SK-N-SH treated with all-trans-retinoic acid at 6 μM for 48 hours (cell line): Measurements from ENCODE around the gene CDH4.

ENCODE experiments used
- ARNTL ChIP-seq: fragments of 450-650 bp; formaldehyde crosslinking; IDR thresholded peaks from 2 replicates; pipeline ENCODE4 v1.5.0; 2020; ENCODE audit warnings: low read depth, mild to moderate bottlenecking, moderate library complexity, borderline replicate concordance
- CSDC2 ChIP-seq: fragments of 250-450 bp; sonication (Bioruptor Pico); IDR thresholded peaks from 2 replicates; pipeline ENCODE4 v1.5.0; 2020; ENCODE audit warnings: mild to moderate bottlenecking, moderate library complexity
- GLIS3 ChIP-seq: fragments of 250-450 bp; sonication (Bioruptor Pico); IDR thresholded peaks from 2 replicates; pipeline ENCODE4 v1.5.0; 2020; ENCODE audit warnings: mild to moderate bottlenecking, moderate library complexity
- ISL1 ChIP-seq: fragments of 250-450 bp; sonication (Bioruptor Pico); IDR thresholded peaks from 2 replicates; pipeline ENCODE4 v2.1.2; 2022; ENCODE audit warnings: mild to moderate bottlenecking, moderate library complexity
- PATZ1 ChIP-seq: fragments of 250-450 bp; sonication (Bioruptor Pico); IDR thresholded peaks from 2 replicates; pipeline ENCODE4 v1.8.0; 2020; ENCODE audit warnings: mild to moderate bottlenecking, moderate library complexity, borderline replicate concordance
- SNAI2 ChIP-seq: fragments of 250-450 bp; sonication (Bioruptor Pico); IDR thresholded peaks from 2 replicates; pipeline ENCODE4 v1.5.0; 2020; ENCODE audit warnings: mild to moderate bottlenecking, moderate library complexity
- TOX ChIP-seq: fragments of 250-450 bp; sonication (Bioruptor Pico); IDR thresholded peaks from 2 replicates; pipeline ENCODE4 v1.8.0; 2021; ENCODE audit warnings: mild to moderate bottlenecking, moderate library complexity, borderline replicate concordance
- ZC3H10 ChIP-seq: fragments of 250-450 bp; sonication (Bioruptor Pico); IDR thresholded peaks from 2 replicates; pipeline ENCODE4 v1.5.1; 2021; ENCODE audit warnings: mild to moderate bottlenecking, moderate library complexity
- ZFP3 ChIP-seq: fragments of 250-450 bp; sonication (Bioruptor Pico); IDR thresholded peaks from 2 replicates; pipeline ENCODE4 v1.5.0; 2020; ENCODE audit warnings: mild to moderate bottlenecking, moderate library complexity
- ZFP30 ChIP-seq: fragments of 450-650 bp; formaldehyde crosslinking; IDR thresholded peaks from 2 replicates; pipeline ENCODE4 v1.5.0; 2022; ENCODE audit warnings: mild to moderate bottlenecking, moderate library complexity
- ZNF565 ChIP-seq: fragments of 450-650 bp; formaldehyde crosslinking; conservative IDR thresholded peaks from 2 replicates; pipeline ENCODE4 v1.5.0; 2020; ENCODE audit warnings: low read depth, mild to moderate bottlenecking, moderate library complexity
- ZNF70 ChIP-seq: fragments of 450-650 bp; formaldehyde crosslinking; IDR thresholded peaks from 2 replicates; pipeline ENCODE4 v1.5.0; 2020; ENCODE audit warnings: mild to moderate bottlenecking, moderate library complexity
- TF ChIP-seq, protein P1 (sequence below): fragments of 250-450 bp; sonication (Bioruptor Pico); IDR thresholded peaks from 2 replicates; pipeline ENCODE4 v1.5.1; 2021; ENCODE audit warnings: mild to moderate bottlenecking, moderate library complexity

GRCh38 chr20:61679473-61679872 is 427.4 kb downstream of the CDH4 start:
- no peak for TF ChIP-seq ISL1 (CRISPR knock-in tag)
- TF ChIP-seq PATZ1 (CRISPR knock-in tag), result no peak
- TF ChIP-seq ZNF70 (CRISPR knock-in tag), result no peak
- TF ChIP-seq ZC3H10 (CRISPR knock-in tag), result no peak
- no peak for TF ChIP-seq SNAI2 (CRISPR knock-in tag)
- TF ChIP-seq ARNTL, result no peak
- TF ChIP-seq GLIS3 (CRISPR knock-in tag), result no peak
- TF ChIP-seq ZFP3 (CRISPR knock-in tag), result no peak
- TF ChIP-seq, protein P1, sequence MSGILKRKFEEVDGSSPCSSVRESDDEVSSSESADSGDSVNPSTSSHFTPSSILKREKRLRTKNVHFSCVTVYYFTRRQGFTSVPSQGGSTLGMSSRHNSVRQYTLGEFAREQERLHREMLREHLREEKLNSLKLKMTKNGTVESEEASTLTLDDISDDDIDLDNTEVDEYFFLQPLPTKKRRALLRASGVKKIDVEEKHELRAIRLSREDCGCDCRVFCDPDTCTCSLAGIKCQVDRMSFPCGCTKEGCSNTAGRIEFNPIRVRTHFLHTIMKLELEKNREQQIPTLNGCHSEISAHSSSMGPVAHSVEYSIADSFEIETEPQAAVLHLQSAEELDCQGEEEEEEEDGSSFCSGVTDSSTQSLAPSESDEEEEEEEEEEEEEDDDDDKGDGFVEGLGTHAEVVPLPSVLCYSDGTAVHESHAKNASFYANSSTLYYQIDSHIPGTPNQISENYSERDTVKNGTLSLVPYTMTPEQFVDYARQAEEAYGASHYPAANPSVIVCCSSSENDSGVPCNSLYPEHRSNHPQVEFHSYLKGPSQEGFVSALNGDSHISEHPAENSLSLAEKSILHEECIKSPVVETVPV (CRISPR knock-in tag), result no peak
- no peak for TF ChIP-seq ZFP30
- no peak for TF ChIP-seq ZNF565 (CRISPR knock-in tag)
- no peak for TF ChIP-seq CSDC2 (CRISPR knock-in tag)
- TF ChIP-seq TOX (CRISPR knock-in tag), result no peak
